Spleen (tissue), 7 donors: Measurements from ENCODE around the gene RBMS2.

ENCODE experiments used
- CTCF ChIP-seq, 11 experiments: fragments of 200-600 bp in 7 of 11; fragments of 450-650 bp in 4 of 11; sonication (generic) in 4 of 11; IDR thresholded peaks in 8 of 11; conservative IDR thresholded peaks in 3 of 11; 1 replicate in 7 of 11; 2 replicates in 4 of 11; pipeline versions ENCODE4 v1.4.0 to v1.8.0; 2016 to 2021; ENCODE audit warnings: antibody characterized with exemption in 11 of 11, inconsistent platforms in 4 of 11, mild to moderate bottlenecking in 1 of 11
- POLR2AphosphoS5 ChIP-seq, 3 donors: sonication (generic); formaldehyde crosslinking; IDR thresholded peaks; one replicate each; pipeline ENCODE4 v1.5.1; 2017; ENCODE audit warnings: antibody characterized with exemption in 3 of 3
- donor health status: DM: no; HTN: no; CAD: no; lungs with moderate emphysema.
- donor health status: DM: no; HTN: no; CAD: no.
- donor health status: DM: no; HTN: no; CAD: no.

- TF ChIP-seq CTCF (IDR thresholded peaks at IDR 0.05 in 8 of 11, conservative IDR thresholded peaks at IDR 0.05 in 3 of 11), result peak; percentile 16 to 83 (median 52)
- TF ChIP-seq POLR2AphosphoS5 (IDR thresholded peaks at IDR 0.05), result peak; percentile 74 to 87 (median 81)
Measured at GRCh38 chr12:56636675-56637540, 115.3 kb downstream of the RBMS2 start.
